NCI-H2107 (cell line): ENCODE data around the gene FOXR1.

ENCODE experiments used
- DNase-seq: peaks from one replicate; lab custom pipeline; 2025; lab: John Stamatoyannopoulos, UW

FOXR1 gene, protein sequence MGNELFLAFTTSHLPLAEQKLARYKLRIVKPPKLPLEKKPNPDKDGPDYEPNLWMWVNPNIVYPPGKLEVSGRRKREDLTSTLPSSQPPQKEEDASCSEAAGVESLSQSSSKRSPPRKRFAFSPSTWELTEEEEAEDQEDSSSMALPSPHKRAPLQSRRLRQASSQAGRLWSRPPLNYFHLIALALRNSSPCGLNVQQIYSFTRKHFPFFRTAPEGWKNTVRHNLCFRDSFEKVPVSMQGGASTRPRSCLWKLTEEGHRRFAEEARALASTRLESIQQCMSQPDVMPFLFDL

GRCh38 chr11:118971646-118972045 is at the start of gene FOXR1:
TSS of gene FOXR1 (plus strand) at chr11:118971761. CDS start at chr11:118971932, 171 bp downstream.
- no peak for DNase-seq

- DNase-seq = no peak
Observed at GRCh38 chr11:118921929-118922744, 49.4 kb upstream of the FOXR1 start.

- no peak for DNase-seq
Observed at GRCh38 chr11:118922745-118923627, 48.6 kb upstream of the FOXR1 start.

DNA sequence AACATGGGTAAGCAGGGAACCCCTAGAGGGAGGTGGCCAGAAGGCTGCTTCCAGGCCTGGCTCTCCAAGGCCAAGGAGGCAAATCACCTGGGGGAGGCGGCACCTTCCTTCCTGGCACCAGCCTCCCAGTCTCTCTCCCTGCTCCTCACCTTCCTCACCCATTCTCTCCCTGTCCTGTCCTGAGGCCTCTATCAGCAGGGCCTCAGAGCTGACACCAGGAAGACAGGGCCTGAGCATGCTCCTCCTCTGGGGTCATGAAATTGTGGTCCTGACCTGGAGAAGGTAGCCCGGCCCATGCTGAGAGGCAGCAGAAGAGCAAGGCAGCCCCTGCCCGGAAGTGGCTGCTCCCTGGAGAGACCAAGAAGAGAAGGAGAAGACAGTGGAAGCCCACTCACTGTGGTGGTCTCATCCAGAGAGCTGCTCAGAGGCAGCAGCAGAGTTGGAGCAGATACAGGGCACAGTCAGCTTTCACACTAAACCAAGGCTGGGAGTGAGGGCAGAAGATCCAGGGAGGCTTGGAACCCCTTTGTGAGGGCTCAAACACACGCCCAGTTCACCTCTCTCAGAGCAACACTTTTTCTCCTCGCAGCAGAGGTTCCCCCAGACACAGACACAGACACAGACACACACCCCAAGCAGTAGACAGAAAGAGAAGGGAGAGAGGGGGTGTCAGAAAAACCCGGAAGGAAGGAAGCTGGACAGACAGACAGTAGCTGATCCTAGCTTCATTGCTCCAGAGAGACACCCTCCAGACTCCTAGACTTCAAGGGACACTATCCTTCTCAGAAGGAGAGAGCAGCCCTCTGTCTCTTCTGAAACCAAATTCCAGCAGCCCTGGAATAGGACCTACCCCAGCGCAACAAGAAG is 47.6 kb upstream of the FOXR1 start:
- no peak for DNase-seq

DNA sequence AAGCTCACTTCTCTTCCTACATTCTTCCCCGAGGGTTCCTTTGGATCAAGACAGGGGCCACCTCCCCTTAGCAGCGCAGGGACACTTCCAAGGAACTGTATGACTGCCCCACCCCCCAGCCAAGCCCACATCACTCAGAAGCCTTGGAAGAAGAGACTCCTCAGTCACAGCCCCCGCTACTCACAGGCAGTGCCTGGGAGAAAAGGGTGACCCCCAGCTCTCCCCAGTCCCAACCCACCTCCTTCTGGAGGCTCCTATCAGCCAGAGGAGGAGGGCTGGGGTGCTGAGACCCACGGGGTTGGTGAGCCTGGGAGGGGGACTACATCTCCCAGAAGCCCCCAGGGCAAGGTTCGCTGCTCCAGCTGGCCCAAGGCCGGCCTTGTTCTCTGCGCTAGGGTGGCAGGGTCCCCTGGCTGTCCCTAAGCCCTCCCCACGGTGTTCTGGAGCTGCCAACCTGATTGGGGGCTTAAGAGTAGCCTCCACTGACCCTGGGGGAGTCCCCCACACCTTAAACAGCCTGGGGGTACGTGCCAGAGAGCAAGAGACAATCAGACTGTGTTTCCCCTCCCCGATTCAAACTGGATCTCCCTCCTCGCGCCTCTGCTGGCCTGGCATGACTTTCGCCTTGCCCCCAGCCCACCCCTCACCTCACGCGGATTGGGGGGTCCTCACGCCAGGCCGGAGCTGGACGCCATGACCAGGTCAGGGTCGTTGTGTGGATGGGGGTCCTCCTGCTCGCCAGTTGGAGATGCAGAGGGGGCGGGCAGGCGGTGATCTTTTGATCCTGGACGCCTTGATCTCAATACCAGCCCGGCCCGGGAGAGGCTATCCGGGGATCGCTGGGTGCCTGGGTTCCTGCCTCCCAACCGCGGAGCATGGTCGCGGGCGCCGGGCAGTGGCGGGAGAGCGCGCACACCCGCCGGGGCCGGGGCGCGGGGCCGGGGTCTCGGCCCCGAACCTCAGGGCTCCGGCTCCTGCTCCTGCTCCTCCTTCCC is 46.7 kb upstream of the FOXR1 start:
- no peak for DNase-seq

- no peak for DNase-seq
Observed at GRCh38 chr11:118927554-118928100, 43.9 kb upstream of the FOXR1 start.

DNA sequence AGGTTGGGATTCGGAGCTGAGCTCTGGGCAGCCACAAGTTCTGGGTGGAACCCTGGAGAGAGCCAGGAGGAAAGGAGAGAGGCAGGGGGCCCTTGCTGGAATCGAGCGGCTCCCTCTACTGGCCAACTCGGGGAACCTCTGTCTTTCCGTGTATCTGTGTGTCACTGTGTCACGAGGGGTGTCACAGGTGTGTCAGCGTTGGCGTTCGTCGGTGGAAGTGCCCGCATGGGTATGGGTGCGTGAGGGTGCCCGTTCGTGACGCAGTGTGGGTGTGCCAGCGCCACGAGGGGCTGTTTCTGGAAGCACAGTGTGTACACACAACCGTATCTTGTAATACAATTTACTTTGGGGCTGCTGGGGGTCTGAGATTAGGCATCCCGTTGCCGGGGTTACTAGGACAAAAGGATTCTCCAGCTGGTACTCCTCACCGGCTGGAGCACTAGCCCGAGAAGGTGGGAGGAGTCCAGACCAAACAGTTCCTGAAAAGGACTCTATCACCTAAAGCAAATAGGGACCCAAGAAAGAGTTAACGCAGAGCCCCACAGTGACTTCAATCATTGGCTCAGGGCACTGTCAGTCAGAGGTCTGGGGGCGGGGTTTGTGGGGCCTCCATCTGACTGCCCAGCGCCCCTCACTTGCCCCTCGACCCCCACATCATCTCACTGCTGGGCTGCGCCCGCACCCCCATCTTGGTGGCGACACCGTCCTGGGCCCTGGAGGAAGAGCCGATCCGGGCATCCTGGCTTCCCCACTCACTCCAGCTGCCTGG is 43.3 kb upstream of the FOXR1 start:
- peak; percentile 77 for DNase-seq

GRCh38 chr11:118928870-118929500 is 42.6 kb upstream of the FOXR1 start:
- no peak for DNase-seq

DNA sequence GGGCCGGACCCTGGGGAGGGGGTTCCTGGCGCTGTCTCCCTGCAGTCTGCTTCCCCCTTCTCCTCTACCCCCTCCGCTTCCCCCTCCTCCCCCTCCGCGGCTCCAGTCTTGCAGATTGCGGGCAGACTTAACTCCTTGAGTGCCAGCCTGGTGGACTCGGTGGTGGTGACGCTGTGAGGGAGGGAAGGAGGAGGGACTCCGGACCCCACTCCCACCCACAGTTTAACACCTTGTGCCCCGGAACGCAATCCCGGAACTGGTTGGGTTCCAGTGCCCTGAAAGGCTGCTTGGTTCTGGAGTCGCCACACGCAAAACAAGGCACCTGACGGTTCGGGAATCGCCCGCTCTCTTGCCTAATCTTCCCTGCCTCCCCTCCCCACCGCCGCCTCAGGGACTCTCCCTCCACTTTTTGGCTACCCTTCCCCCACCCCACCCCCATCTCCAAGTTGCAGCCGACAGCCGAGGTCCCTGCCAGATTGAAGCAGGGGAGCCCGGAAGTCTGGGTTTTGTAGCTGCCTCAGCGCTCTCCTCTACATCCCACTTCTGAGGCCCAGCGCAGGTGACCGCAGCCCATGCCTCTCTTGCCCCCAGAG is 42.0 kb upstream of the FOXR1 start:
- peak; percentile 45 for DNase-seq

- DNase-seq = peak; percentile 75
Observed at GRCh38 chr11:118930094-118930712, 41.4 kb upstream of the FOXR1 start.

- DNase-seq = no peak
Observed at GRCh38 chr11:118931571-118931970, 40.0 kb upstream of the FOXR1 start.

- DNase-seq = no peak
Observed at GRCh38 chr11:118933486-118933885, 38.1 kb upstream of the FOXR1 start.

GRCh38 chr11:118935376-118935775 is 36.2 kb upstream of the FOXR1 start:
- DNase-seq = no peak

- DNase-seq = no peak
Observed at GRCh38 chr11:118938491-118939403, 32.8 kb upstream of the FOXR1 start.

GRCh38 chr11:118939404-118939915 is 32.1 kb upstream of the FOXR1 start:
- DNase-seq = no peak

- DNase-seq = no peak
Observed at GRCh38 chr11:118939953-118940598, 31.5 kb upstream of the FOXR1 start.
